Thoracic aorta (tissue), 2 donors: ENCODE results near the gene CCDC91. TPM values are rescaled to one million over a fixed set of nuclear protein-coding genes. Genes with fewer than 3 reads are reported as not detected.

ENCODE experiments used
- ATAC-seq: fragments of 150-250 bp; one replicate; pipeline ENCODE4 v1.8.0; 2017; ENCODE audit warnings: low read depth; ENCODE audit not compliant: insufficient number of reproducible peaks, low FRiP score
- DNase-seq: peaks from one replicate; pipeline ENCODE4 v3.0.0-alpha.2; 2020; ENCODE audit warnings: low spot score
- H3K27ac ChIP-seq, 2 donors: fragments of 200-600 bp; sonication (generic); 1 replicate in 1 of 2; 2 replicates in 1 of 2; pipeline ENCODE4 v1.5.1; 2016; ENCODE audit warnings: mild to moderate bottlenecking in 2 of 2, moderate library complexity in 2 of 2
- H3K27me3 ChIP-seq: fragments of 200-600 bp; sonication (generic); replicated peaks from 2 replicates; pipeline ENCODE4 v1.6.0; 2016; ENCODE audit warnings: mild to moderate bottlenecking; ENCODE audit not compliant: insufficient read depth
- H3K36me3 ChIP-seq: fragments of 200-600 bp; sonication (generic); one replicate; pipeline ENCODE4 v1.5.1; 2016
- H3K4me1 ChIP-seq, 2 donors: fragments of 200-600 bp; sonication (generic); 1 replicate in 1 of 2; 2 replicates in 1 of 2; pipeline versions ENCODE4 v1.5.1 to v1.6.0; 2016; ENCODE audit warnings: low read depth in 2 of 2, mild to moderate bottlenecking in 1 of 2; ENCODE audit not compliant: control insufficient read depth in 1 of 2
- H3K4me3 ChIP-seq: fragments of 200-600 bp; sonication (generic); 2 replicates; pipeline ENCODE4 v1.5.1; 2016; ENCODE audit warnings: mild to moderate bottlenecking
- H3K9me3 ChIP-seq: fragments of 200-600 bp; sonication (generic); 2 replicates; pipeline ENCODE4 v1.5.1; 2016
- total RNA-seq, 2 donors: library from RNA; depleted of rRNA; stranded (reverse); fragments of >200 nt; gene quantifications; one replicate each; pipeline versions ENCODE4 v1.1.0 to v1.2.3, GENCODE V29; 2016
- TF ChIP-seq, protein P1 (sequence below): fragments of 200-600 bp; sonication (generic); IDR thresholded peaks from one replicate; pipeline ENCODE4 v1.5.1; 2019; ENCODE audit warnings: antibody characterized with exemption

Gene CCDC91
- total RNA-seq, 2 donors from 2014 or later: 26.6 to 27.6 TPM

DNA sequence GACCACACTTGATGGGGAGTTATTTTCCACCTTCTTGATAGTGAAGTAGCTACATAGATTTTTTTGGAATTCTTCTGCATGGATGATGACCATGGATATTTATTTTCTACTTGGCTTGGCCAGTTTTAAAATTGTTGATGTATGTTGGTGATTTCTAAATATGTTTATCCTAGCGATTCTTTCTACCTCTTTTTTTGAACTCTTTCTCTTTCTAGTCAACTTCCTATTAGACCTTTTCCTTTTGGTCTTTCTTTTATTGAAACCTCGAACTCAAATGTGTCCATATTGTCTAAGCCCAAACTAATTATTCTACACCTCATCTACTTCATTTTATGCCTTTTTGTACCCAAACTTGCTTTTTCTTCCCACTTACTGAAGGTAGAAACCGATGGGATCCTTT lies 37.0 kb downstream of the CCDC91 start:
- H3K9me3 ChIP-seq: no peaks in the 10 kb centered on the region
- ATAC-seq: no peak

DNA sequence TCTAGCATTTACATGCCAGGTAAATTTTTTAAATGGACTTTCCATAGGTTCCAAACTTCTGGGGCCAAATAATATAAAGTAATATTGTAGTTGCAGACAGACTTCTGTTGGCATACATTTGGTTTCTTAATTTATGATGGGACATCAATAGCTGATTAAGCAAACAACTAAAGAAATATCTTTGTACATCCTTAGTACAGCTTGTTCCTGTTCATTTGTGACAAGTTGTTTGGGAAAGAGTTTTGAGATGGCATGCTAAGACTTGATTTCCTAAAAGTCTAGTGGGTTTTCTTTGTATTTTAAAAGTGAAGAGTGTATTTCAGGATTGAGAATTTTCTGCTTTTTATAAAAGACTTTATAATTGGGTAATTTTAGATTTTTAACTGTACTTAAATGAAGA lies 41.0 kb downstream of the CCDC91 start:
- ATAC-seq: no peak

More for the DNA sequence above, 37.0 kb downstream of the CCDC91 start:
- no peak overlapping the region for H3K4me3 ChIP-seq
- DNase-seq: no peak
- H3K4me1 ChIP-seq: peaks cover 12 to 25% of the 10 kb centered on the region in 2 donors
- TF ChIP-seq, protein P1, sequence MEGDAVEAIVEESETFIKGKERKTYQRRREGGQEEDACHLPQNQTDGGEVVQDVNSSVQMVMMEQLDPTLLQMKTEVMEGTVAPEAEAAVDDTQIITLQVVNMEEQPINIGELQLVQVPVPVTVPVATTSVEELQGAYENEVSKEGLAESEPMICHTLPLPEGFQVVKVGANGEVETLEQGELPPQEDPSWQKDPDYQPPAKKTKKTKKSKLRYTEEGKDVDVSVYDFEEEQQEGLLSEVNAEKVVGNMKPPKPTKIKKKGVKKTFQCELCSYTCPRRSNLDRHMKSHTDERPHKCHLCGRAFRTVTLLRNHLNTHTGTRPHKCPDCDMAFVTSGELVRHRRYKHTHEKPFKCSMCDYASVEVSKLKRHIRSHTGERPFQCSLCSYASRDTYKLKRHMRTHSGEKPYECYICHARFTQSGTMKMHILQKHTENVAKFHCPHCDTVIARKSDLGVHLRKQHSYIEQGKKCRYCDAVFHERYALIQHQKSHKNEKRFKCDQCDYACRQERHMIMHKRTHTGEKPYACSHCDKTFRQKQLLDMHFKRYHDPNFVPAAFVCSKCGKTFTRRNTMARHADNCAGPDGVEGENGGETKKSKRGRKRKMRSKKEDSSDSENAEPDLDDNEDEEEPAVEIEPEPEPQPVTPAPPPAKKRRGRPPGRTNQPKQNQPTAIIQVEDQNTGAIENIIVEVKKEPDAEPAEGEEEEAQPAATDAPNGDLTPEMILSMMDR: no peak
- no peak overlapping the region for H3K27ac ChIP-seq
- H3K27me3 ChIP-seq: no peaks in the 10 kb centered on the region
- no peaks in the 10 kb centered on the region for H3K36me3 ChIP-seq

DNA sequence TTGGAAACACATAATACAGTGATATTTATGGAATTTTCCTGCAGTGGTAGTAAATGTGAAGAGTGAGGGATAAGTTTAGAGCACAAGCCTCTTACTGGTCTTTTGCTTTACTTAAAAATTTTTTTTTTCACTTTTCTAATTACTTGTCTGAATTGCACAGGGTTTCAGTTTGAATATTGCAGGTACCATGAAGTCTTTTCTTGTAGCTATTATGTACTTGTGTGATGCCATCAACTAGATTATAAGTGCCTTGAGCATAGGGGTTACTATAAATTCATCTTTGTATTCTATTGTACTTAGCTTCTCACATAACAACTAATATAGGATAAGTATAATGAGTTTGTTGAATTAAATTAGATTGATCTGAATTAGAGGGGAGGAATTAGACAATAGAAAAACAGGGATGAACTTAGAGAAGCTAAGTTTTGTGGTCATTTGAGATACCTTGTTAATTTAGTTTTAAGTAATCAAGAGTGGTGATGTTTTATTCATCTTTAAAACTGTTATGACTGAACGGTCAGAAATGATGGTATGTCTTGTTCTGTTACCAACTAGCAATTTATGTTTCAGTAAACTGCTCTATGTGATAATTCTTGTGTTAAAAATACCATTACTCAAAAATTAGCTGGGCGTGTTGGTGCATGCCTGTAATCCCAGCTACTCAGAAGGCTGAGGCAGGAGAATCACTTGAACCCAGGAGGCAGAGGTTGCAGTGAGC lies 42.1 kb downstream of the CCDC91 start:
- H3K9me3 ChIP-seq: no peaks in the 10 kb centered on the region
- H3K36me3 ChIP-seq: no peaks in the 10 kb centered on the region
- no peak overlapping the region for H3K4me3 ChIP-seq
- peaks cover 12 to 26% of the 10 kb centered on the region in 2 donors for H3K4me1 ChIP-seq
- H3K27me3 ChIP-seq: no peaks in the 10 kb centered on the region
- no peak overlapping the region for H3K27ac ChIP-seq
- TF ChIP-seq, protein P1: no peak
- DNase-seq: no peak
- no peak for ATAC-seq

More for the DNA sequence above, 41.0 kb downstream of the CCDC91 start:
- H3K36me3 ChIP-seq: no peaks in the 10 kb centered on the region
- TF ChIP-seq, protein P1: no peak
- H3K9me3 ChIP-seq: no peaks in the 10 kb centered on the region
- no peak overlapping the region for H3K27ac ChIP-seq
- DNase-seq: no peak
- H3K4me3 ChIP-seq: no peak overlapping the region
- H3K4me1 ChIP-seq: peaks cover 12 to 26% of the 10 kb centered on the region in 2 donors
- no peaks in the 10 kb centered on the region for H3K27me3 ChIP-seq

DNA sequence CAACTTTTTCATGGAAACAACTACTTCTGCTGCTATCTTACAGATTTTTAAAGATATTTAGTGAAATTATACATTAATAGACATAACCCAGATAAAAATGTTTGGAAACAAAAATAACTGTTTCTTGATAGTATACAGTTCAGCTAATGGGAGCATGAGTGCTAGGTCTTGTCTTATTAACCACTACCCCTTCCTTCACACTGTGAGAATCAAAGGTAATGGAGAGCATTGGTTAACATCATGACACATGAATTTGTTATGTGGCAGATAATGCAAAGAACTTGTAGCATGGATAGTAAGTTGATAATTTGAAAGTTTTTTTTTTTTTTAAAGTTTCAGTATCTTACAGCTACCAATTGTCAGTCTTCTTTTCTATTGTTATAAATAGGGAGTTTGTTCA lies 44.2 kb downstream of the CCDC91 start:
- no peaks in the 10 kb centered on the region for H3K36me3 ChIP-seq
- H3K27me3 ChIP-seq: no peaks in the 10 kb centered on the region
- ATAC-seq (no peak), DNase-seq (no peak)
- H3K27ac ChIP-seq: no peak overlapping the region
- no peaks in the 10 kb centered on the region for H3K9me3 ChIP-seq
- no peak overlapping the region for H3K4me3 ChIP-seq
- peaks cover 12 to 20% of the 10 kb centered on the region in 2 donors for H3K4me1 ChIP-seq
- TF ChIP-seq, protein P1: no peak

DNA sequence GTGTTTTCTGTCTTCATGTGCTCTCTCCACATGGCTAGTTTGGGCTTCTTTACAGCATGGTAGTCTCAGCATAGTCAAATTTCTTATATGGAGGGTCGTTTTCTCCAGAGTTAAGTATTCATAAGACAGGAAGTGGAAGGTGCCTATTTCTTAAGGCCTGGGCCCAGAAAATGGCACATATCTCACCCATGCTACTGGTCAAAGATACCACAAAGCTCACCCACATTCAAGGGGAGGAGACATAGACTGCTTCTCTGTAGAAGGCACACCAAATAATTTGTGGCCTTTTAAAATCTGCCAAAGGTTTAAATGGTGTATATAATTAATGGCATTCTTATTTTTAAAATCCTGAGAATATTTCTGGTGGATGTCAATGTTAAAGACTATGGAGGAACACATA lies 44.8 kb downstream of the CCDC91 start:
- H3K4me1 ChIP-seq: peaks cover 7 to 14% of the 10 kb centered on the region in 2 donors
- H3K9me3 ChIP-seq: no peaks in the 10 kb centered on the region
- TF ChIP-seq, protein P1: no peak
- ATAC-seq (no peak), DNase-seq (no peak)
- no peak overlapping the region for H3K4me3 ChIP-seq
- no peaks in the 10 kb centered on the region for H3K27me3 ChIP-seq
- no peaks in the 10 kb centered on the region for H3K36me3 ChIP-seq
- no peak overlapping the region for H3K27ac ChIP-seq
